SH-SY5Y (cell line): ENCODE measurements around the gene FGFRL1.

ENCODE experiments used
- GATA2 ChIP-seq: IDR thresholded peaks from 2 replicates; pipeline ENCODE4 v1.6.1; 2011; ENCODE audit warnings: mild to moderate bottlenecking, low read depth, low read length
- GATA3 ChIP-seq: IDR thresholded peaks from 2 replicates; pipeline ENCODE4 v1.6.1; 2011; ENCODE audit warnings: low read depth, mild to moderate bottlenecking, low read length, moderate library complexity

The FGFRL1 gene

GRCh38 chr4:1047106-1047975 lies 35.9 kb downstream of the FGFRL1 start:
- TF ChIP-seq GATA2: no peak
- no peak for TF ChIP-seq GATA3

DNA sequence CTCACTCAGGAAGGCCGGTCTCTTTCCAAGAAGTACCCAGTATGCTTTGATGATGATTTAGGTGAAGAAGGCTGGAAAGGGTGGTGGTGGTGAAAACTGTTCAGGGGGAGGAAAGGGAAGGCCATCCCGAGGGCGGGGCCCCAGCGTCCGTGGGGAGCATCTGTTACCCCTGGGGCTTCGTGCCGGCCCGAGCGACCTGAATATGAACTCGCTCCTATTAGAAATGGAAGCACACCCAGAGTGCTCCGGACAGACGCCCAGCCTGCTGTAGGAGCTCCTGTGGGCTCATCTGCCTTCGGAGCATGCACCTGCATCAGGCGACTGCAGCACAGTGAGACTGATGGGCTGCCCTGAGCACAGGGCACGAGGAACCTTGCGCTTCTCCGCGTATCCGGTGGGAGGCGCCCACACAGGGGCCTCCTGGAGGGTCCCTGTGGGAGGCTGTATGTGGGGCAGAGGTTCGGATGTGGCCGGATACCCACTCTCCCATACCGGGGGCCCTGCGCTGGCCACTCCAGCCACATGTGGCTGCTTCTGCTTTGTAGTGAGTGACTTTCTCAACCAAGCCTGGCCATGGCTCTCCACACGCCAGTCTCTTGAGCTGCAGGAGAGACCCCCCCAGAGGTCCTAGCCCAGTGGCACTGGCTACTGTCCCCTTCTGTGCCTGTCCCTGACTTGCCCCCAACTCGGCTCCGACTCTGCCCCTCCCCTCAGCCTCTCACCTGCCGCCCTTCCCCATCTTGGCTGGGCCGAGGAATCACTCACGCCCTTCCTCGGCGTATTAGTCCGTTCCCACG lies 36.7 kb downstream of the FGFRL1 start:
- TF ChIP-seq GATA2 (no peak), GATA3 (no peak)

DNA sequence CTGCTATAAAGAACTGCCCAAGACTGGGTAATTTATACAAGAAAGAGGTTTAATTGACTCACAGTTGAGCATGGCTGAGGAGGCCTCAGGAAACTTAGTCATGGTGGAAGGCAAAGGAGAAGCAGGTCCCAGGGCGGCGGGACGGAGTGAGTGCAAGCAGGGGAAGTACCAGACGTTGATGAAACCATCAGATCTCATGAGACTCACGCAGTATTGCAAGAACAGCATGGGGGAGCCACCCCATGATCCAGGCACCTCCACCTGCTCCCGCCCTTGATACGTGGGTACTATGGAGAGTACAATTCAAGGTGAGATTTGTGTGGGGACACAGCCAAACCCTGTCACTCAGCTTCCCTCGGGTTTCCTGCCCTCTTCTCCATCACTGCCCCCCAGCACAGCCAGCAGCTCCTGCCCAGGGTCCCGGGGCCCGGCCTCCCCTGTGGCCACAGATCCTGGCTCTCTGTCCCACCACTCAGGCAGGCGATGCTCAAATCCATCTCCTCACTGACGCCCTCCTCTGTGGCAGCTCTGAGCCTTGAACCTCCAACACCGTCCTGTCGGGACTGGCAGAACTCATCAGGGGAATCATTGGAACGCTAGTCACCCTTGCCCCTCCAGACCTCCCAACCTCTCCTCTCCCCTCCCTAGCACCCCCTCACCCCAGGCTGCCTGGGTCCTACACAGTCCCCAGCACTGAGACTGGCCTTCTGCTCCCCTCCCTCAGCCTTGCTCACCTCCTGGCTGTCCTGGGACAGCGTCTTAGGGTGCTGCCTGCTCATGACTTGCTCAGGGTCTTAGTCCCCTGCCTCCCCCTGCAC lies 37.6 kb downstream of the FGFRL1 start:
- TF ChIP-seq GATA2 (no peak), GATA3 (no peak)

DNA sequence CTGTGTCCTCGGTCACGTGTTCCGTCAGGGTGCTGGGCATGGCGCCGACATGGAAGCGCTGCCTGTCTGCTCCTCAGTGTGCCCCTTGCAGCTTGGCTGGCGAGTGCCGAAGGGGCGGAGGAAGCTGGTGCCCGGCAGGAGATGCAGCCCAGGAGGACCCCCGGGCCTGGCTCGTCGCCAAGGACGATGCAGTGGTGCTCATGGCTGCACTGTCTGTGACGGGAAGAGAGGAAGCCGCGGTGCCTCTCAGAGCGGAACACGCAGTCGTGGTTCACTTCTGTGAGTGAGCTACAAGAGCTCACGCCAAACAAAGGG lies 38.1 kb downstream of the FGFRL1 start:
- TF ChIP-seq GATA2 (no peak), GATA3 (no peak)

- no peak for TF ChIP-seq GATA3
- no peak for TF ChIP-seq GATA2
Observed at GRCh38 chr4:1050486-1051213, 39.2 kb downstream of the FGFRL1 start.

- TF ChIP-seq GATA2: no peak
- no peak for TF ChIP-seq GATA3
Observed at GRCh38 chr4:1051472-1051871, 40.0 kb downstream of the FGFRL1 start.

- no peak for TF ChIP-seq GATA3
- TF ChIP-seq GATA2: no peak
Observed at GRCh38 chr4:1052231-1052671, 40.8 kb downstream of the FGFRL1 start.

- no peak for TF ChIP-seq GATA3
- no peak for TF ChIP-seq GATA2
Observed at GRCh38 chr4:1053080-1053661, 41.7 kb downstream of the FGFRL1 start.

GRCh38 chr4:1055721-1056590 lies 44.5 kb downstream of the FGFRL1 start:
- TF ChIP-seq GATA2 (no peak), GATA3 (no peak)

DNA sequence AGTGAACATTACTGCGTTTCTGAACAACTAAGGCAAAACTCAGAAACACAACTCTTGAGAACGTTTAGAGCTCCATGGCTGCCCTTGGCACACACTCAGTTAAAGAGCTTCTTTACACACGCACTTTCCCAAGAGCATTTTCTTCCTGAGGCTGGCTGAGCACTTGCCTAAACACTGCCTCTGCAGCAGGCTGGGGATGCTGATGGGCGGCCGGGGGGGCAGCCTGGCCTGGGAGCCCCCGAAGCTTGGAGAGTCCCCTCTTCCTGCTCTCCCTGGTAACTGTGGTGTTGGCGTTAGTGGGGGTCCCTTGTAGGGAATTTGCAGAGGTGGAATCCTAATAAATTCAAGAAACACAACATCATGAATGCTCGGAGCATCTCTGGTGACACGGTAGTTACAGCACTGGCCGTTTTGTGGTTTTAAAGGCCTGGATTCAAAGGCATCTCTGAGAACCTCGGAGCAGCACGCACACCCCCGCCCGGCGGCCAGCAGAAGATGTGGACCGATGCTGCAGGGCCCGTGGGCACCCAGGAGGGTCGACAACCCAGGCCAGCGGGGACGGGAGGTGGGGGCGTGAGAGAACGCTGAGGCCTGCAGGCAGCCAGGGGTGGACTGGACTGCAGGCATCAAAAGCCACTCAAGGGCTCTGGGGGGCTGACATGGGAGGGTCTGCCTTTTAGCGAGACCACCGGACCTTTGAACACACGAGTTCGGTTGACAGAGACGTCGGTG lies 45.4 kb downstream of the FGFRL1 start:
- TF ChIP-seq GATA3: no peak
- TF ChIP-seq GATA2: no peak

DNA sequence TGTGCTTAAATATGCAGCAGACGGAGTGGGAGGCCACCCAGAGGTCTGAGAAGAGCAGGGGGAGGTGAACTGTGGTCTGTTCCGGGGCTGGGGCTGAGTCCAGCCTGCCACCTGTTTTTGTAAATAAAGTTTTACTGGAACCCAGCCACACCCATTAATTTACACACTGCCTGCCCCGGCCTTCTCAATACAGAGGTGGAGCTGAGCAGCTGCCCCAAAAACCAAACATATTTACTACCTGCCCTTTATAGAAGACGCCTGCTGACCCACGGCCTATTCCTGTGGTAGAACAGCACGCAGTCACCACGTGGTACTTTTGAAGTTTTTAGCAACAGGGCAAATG lies 45.9 kb downstream of the FGFRL1 start:
- TF ChIP-seq GATA2 (no peak), GATA3 (no peak)

DNA sequence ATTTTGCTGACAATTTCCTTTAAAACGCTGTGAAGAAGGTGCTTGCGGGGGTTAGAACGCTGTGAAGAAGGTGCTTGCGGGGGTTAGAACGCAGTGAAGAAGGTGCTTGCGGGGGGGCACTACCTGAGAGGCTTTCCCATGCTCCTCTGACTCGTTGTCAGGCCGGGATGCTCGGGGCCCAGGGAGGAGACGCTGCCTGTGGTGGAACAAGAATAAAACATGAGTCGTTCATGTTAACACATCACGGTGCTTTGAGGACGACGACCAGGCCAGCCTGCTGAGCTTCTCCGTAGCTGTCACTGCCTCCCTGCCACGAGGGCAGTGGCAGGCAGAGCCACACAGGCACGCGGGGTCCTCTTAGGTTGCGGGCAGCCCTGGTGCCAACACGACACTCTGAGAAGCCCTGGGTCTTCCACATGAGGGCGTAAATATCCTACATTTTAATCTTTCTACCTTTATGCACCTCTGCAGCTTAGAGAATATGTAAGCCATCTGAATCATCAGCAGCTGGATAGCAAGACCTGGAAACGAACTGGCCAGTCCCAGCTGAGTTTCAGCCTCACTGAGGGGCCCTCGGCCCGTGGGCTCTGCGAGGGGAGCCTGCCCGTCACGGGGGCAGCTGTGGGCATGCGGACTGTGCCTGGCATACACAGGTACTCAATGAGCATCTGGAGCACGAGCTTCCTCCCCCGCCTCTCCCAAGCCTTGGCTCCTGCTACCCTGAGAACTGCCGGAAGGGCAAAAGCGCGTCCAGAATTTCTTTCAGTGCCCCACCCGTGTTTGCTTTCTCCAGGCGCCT lies 47.0 kb downstream of the FGFRL1 start:
- TF ChIP-seq GATA2 (no peak), GATA3 (no peak)
